Hepatocyte (in vitro differentiated cells): ENCODE data around the gene PEAK1.

Experiments
- EZH2phosphoT487 ChIP-seq: fragments of 200-600 bp; sonication (generic); IDR thresholded peaks from one replicate; pipeline ENCODE4 v1.6.1; 2018; ENCODE audit warnings: antibody characterized with exemption, mild to moderate bottlenecking, low read depth, moderate library complexity; ENCODE audit not compliant: unreplicated experiment, severe bottlenecking
- TF ChIP-seq, protein P1 (sequence below): fragments of 200-600 bp; sonication (generic); IDR thresholded peaks from 2 replicates; pipeline ENCODE4 v1.5.1; 2016; ENCODE audit warnings: antibody characterized with exemption, mild to moderate bottlenecking; ENCODE audit not compliant: poor library complexity

- TF ChIP-seq, protein P1, sequence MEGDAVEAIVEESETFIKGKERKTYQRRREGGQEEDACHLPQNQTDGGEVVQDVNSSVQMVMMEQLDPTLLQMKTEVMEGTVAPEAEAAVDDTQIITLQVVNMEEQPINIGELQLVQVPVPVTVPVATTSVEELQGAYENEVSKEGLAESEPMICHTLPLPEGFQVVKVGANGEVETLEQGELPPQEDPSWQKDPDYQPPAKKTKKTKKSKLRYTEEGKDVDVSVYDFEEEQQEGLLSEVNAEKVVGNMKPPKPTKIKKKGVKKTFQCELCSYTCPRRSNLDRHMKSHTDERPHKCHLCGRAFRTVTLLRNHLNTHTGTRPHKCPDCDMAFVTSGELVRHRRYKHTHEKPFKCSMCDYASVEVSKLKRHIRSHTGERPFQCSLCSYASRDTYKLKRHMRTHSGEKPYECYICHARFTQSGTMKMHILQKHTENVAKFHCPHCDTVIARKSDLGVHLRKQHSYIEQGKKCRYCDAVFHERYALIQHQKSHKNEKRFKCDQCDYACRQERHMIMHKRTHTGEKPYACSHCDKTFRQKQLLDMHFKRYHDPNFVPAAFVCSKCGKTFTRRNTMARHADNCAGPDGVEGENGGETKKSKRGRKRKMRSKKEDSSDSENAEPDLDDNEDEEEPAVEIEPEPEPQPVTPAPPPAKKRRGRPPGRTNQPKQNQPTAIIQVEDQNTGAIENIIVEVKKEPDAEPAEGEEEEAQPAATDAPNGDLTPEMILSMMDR, result no peak
- no peak for TF ChIP-seq EZH2phosphoT487
Measured at GRCh38 chr15:77335298-77335697, 84.6 kb downstream of the PEAK1 start.
